ENCODE results near the gene KCNRG. TPM values are rescaled to one million over a fixed set of nuclear protein-coding genes. Genes with fewer than 3 reads are reported as not detected.

KCNRG gene, protein sequence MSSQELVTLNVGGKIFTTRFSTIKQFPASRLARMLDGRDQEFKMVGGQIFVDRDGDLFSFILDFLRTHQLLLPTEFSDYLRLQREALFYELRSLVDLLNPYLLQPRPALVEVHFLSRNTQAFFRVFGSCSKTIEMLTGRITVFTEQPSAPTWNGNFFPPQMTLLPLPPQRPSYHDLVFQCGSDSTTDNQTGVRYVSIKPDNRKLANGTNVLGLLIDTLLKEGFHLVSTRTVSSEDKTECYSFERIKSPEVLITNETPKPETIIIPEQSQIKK
- total RNA-seq = 2.6 and 3.7 TPM in 2 replicates

DNA sequence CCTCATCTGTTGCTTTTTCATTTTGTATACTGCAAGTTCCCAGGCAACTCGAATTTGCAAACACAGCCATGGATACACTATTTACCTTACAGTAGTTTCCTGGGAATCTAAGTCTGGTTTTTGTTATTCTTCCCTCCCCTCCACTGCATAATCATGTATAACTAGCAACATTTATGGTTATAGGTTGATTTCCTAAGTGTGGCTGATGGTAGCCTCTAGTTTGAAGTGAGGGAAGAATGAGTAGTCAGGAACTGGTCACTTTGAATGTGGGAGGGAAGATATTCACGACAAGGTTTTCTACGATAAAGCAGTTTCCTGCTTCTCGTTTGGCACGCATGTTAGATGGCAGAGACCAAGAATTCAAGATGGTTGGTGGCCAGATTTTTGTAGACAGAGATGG lies at the start of gene KCNRG:
KCNRG (plus strand) TSS at position 187 of the 400 bp plus-strand sequence; CDS start at position 237, 50 bp downstream.

GRCh38 chr13:49996951-49997895 lies 18.0 kb upstream of the KCNRG start, which contains the start of gene TRIM13:
TSS of gene TRIM13 (plus strand) at chr13:49997042. CDS start at chr13:50011941, 14,899 bp downstream.

Small RNA genes lying within 50 kb of the gene (small RNA-seq; reads per million reads assigned to genes)
- gene MIR16-1 (16.8 reads per million, percentile 97 among the genes with 10 or more reads in this experiment), gene MIR3613 (not detected), gene RF02105 (not detected), gene RF02106 (not detected), gene RF02107 (not detected), gene RF02108 (not detected)

Other genes starting within 250 kb of the KCNRG start
- 29.8 and 36.0 TPM in 2 replicates for gene KPNA3, start 222.8 kb upstream of the KCNRG start, total RNA-seq
- gene SPRYD7, start 79.1 kb upstream of the KCNRG start, total RNA-seq = 2.6 and 4.3 TPM in 2 replicates
- gene TRIM13, start 18.4 kb upstream of the KCNRG start, total RNA-seq = 14.7 and 17.2 TPM in 2 replicates